ENCODE data around the gene PPCDC.

Gene PPCDC

GRCh38 chr15:75023181-75023871 is at the start of gene PPCDC:
TSS of gene PPCDC (plus strand) at chr15:75023590. CDS start at chr15:75028319, 4,729 bp downstream.
- peak; percentile 97 for DNase-seq (ENCODE audit: low spot score)

- no peak for DNase-seq (ENCODE audit: low spot score)
Measured at GRCh38 chr15:74976159-74976558, 47.2 kb upstream of the PPCDC start.

- no peak for DNase-seq (ENCODE audit: low spot score)
Measured at GRCh38 chr15:74977599-74977998, 45.8 kb upstream of the PPCDC start.

DNA sequence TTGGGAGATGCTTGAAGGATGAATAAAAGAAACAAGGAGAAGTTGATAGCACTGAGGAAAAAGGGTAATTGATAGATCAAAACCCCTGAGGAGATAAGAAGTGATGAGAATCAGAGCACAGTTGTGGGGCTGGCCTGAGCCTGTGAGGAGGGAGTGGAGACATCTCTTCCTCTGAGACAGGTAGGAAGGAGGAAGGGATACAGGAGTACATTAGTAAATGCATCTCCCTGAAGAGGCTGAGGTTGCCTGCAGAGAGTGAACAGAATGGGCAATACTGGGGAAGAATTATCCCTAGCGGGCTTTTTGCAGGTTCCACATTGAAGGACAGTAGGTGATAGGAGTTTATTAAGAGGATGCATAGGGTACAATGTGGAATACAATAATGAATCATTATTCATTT is 45.3 kb upstream of the PPCDC start:
- DNase-seq (ENCODE audit: low spot score) = no peak

DNA sequence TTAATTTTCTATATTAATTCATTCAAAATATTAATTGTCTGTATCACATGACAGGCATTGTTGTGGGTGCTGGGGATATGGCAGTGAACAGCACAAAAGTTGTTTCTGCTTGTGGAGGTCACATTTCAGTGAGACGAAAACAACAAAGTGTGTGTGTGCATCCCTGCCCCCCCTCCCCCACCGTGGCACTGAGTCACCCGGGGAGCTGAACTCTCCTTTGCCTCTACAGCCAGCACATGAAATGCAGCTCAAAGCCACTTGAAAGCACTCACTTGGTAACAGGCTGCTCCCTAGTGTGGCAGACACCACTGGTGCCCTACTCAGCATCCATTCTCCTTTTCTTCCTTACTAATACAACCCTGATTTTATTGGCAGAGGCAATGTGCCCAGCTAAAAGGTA is 44.9 kb upstream of the PPCDC start:
- DNase-seq (ENCODE audit: low spot score) = no peak

DNA sequence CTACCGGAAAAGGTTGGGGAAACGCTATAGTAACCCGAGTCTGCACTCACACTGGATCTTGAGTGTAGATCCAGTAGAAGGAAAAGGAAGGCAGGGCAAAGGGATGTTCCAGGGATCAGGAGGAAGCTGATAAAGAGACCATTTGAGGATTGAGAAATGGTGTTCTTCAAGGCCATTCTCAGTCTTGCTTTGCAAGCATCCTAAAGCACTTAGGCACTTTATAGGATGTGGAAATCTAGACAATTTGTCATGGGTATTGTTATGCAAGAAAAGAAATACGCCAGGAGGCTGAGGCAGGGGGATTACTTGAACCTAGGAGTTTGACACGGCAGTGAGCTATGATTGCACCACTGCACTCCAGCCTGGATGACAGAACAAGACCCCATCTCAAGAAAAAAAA is 41.2 kb upstream of the PPCDC start:
- DNase-seq (ENCODE audit: low spot score) = no peak

DNA sequence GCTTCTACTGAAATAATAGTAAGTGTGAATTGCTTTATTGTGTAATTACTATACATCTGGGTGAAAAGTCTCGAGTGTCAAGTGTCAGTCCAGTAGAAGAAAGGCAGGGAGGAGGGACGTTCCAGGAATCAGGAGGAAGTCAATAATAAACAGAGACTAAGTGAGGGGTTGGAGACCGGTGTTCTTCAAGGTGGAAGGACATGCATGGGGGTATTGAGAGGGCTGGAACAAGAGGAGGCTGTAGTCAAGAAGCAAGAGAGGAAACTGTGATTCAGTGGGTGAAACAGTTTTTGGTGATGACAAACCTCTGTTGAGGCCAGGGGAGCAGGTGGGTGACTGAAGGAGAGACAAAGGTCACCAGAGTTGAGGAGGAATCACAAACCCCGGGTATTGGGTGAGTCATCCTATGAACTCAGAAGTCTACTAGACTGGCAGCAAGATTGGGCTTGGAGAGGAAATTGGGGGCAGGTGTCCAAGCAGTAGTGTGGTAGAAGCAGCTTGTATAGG is 39.6 kb upstream of the PPCDC start:
- peak; percentile 32 for DNase-seq (ENCODE audit: low spot score)

GRCh38 chr15:74988007-74988800 is 35.2 kb upstream of the PPCDC start:
- peak; percentile 50 for DNase-seq (ENCODE audit: low spot score)

DNA sequence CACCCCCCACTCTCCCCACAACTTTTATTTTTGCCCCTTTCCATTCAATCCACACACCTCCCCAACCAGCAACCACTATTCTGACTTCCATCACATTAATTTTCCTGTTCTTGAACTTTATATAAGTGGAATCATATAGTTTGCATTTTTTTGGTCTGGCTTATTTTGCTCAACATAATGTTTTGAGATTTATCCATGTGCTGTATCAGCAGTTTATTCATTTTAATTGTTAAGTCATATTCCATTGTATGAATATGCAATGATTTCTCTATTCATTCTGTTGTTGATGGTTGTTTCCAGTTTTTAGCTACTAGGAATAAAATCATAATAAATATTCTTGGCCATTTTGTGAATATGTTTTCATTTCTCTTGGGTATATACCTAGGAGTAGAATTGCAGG is 33.9 kb upstream of the PPCDC start:
- no peak for DNase-seq (ENCODE audit: low spot score)

GRCh38 chr15:74992619-74993018 is 30.8 kb upstream of the PPCDC start:
- no peak for DNase-seq (ENCODE audit: low spot score)

GRCh38 chr15:74994236-74994635 is 29.2 kb upstream of the PPCDC start:
- no peak for DNase-seq (ENCODE audit: low spot score)

DNA sequence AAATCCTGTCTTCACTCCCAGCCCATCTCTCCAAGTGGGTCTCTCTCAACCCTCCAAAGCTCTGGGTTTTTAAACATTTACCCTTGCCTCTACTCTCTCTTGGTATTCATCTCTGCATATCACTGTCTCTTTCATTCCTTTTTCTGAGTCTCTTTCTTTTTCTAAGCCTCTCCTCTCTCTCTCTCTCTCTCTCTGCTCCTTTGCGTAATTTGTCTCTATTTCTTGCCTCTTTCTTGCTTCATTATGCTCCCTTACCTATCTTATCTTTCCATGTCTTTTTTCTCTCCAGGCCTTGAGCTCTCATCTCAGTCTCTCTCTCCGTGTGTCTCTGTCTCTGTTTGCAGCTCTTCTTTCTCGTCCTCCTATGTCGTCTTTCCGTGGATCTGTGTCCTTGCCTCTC is 28.7 kb upstream of the PPCDC start:
- DNase-seq (ENCODE audit: low spot score) = no peak

- peak; percentile 96 for DNase-seq (ENCODE audit: low spot score)
Measured at GRCh38 chr15:74995182-74995778, 28.1 kb upstream of the PPCDC start, which contains the start of gene SCAMP5. TSS of gene SCAMP5 (plus strand) at chr15:74995563. CDS start at chr15:75011840, 16,277 bp downstream.

DNA sequence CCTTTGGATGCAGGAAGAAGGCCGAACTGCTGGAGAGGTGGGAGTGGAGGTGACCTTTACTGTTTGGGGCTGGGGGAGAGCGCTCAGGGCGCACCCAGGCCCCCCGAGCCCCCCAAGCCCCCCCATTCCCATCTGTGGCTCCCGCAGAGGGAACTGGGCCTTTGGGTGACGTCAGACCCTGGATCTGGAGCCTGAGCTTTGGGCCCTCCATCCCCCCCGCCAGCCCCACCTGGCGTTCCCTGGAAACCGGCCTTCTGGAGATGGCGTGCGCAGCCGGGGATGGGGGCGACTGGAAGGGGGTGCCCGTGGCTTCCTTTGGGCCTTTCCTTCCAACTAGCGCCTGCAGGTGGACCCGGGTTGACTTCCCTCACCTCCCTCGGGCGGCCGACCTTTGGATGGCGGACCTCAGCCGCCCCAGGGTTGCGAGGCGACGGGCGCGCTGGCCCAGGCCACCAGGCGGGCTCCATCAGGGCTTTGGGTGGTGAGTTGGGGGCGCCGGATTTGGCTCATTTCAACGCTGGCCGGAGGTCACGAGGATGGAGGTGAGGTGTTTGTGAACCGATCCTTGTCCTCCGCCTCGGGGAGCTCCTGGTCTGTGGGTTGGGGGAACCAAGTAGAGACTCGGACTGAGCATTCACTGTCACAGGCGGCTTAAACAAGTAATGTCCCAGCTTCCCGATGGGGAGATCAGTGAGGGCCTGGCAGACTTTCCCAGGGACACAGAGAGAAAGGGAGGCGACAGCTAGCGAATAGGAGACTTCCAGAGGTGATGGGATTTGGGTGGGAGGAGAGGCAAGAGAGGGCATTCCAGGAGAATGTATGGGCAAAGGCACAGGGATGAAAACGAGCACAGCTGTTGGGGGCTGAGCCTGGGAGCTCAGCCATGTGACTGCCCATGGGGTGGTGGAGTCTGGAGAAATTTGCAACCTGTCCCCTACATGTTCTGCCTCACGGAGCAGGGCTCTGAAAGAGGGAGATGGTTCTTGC is 27.3 kb upstream of the PPCDC start:
- DNase-seq (ENCODE audit: low spot score) = no peak

DNA sequence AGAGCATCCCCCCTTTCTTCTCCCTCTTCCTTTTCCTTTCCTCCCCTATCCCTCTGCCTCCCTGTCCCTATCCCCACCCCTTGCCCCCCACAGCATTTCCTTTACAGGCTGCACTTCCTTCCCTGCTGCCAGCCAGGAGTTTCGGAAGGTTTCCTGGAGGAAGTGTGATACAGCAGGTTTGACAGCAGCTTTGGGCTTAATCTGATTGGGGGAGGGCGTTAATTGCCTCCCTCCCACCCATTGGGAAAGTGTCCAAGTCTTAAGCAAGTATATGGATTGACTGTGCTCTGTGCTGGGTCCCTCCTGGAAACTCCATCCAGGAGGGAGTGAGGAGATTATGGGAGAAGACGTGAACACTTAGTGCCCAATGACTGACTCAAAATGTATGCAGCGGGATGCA is 26.2 kb upstream of the PPCDC start:
- DNase-seq (ENCODE audit: low spot score) = no peak

GRCh38 chr15:74997543-74997942 is 25.8 kb upstream of the PPCDC start:
- no peak for DNase-seq (ENCODE audit: low spot score)

GRCh38 chr15:75001310-75001709 is 22.1 kb upstream of the PPCDC start:
- DNase-seq (ENCODE audit: low spot score) = no peak

- DNase-seq (ENCODE audit: low spot score) = no peak
Measured at GRCh38 chr15:75002398-75002797, 21.0 kb upstream of the PPCDC start.

- DNase-seq (ENCODE audit: low spot score) = no peak
Measured at GRCh38 chr15:75007216-75007615, 16.2 kb upstream of the PPCDC start.

GRCh38 chr15:75008221-75008625 is 15.2 kb upstream of the PPCDC start:
- DNase-seq (ENCODE audit: low spot score) = no peak

DNA sequence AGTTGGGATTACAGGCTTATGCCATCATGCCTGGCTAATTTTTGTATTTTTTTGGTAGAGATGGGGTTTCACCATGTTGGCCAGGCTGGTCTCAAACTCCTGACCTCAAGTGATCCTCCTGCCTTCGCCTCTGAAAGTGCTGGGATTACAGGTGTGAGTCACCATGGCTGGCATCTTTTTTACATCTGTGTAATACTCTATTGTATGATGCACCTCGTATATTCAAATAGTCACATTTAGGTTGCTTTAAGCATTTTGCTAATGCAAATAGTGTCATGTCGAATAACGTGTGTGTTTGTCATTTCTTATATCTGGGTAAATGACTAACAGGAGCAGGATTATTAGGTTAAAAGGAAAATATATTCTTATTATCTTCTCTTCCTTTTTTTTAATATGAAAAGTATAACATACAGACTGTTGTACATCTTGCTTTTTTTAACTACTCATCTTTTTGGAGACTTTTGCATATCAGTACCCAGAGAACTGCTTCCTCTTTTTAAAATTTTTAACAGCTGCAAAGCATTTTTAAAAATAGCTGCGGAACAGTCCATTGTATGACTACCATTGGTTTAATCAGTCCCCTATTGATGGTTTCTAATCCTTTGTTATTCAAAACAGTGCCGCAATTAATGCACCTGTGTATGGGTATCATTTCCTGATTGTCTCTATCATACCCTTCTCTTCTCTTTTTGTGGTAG is 14.6 kb upstream of the PPCDC start:
- DNase-seq (ENCODE audit: low spot score) = no peak

Measured in LoVo (cell line).